ENCODE results near the gene LUC7L3. TPM values are rescaled to one million over a fixed set of nuclear protein-coding genes. Genes with fewer than 3 reads are reported as not detected.

The LUC7L3 gene
- total and polyA plus RNA-seq, 10 of the 15 experiments (the other 5 are each of a cell fraction or from before 2014, with no cell fraction given), result 51.3 to 176 (median 149) TPM

DNA sequence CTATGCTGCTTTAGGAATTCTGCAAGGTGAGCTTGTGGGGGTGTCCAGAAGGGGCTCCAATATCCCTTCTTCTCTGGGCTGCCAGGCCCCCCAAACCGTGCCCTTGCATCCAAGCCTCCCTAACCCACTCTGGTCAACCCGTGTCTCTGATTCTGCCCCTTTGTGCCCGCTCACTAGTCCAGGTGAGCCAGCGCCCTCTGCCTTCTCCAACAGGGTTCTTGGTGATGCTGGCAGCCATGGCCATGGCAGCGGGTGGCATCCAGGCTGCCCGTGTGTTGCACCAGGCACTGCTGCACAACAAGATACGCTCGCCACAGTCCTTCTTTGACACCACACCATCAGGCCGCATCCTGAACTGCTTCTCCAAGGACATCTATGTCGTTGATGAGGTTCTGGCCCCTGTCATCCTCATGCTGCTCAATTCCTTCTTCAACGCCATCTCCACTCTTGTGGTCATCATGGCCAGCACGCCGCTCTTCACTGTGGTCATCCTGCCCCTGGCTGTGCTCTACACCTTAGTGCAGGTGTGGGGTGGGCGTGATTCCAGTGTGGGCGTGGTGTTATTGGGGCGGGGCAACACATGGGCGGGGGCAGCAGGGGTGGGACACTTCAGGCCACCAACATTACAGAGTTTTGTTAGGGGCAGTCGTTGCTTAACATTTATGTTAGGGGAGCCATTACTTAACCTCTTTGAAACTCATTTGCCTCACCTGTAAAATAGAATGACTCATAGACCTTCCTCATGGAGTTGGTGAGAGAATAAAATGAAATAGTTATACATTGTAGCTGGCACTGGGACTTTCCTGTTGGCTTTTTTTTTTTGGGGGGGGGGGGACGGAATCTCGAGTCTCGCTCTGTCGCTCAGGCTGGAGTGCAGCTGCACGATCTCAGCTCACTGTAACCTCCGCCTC lies 43.1 kb upstream of the LUC7L3 start:
- POLR2A ChIA-PET, result interaction anchor here (0.6 kb wide), 1 partner anchor 26 kb away, joined by 3 read pairs; no protein-coding TSS in a partner anchor
- intact Hi-C loops (cut with micrococcal nuclease; ENCODE audit: unreplicated experiment) (no loop called here), in situ Hi-C loops (cut with MboI) (no loop called here)
- 49% methylated on average over 24 of the region's 24 CpGs for WGBS (ENCODE audit: insufficient coverage, insufficient replicate concordance, low lambda C conversion rate, missing lambda C conversion rate)
- Histone ChIP-seq H3K27me3 (replicated peaks in 1 of 2; ENCODE audit: control insufficient read depth in 2 of 2, insufficient read depth in 2 of 2, low read length in 1 of 2) (no peaks in the 10 kb centered on the region), H3K36me3 (ENCODE audit: control insufficient read depth in 2 of 2, insufficient read depth in 2 of 2, low read length in 1 of 2) (no peaks in the 10 kb centered on the region), H3K79me2 (ENCODE audit: control insufficient read depth, insufficient read depth, low read length) (no peaks in the 10 kb centered on the region), H4K20me1 (ENCODE audit: control insufficient read depth, insufficient read depth) (no peaks in the 10 kb centered on the region), H3K4me1 (ENCODE audit: control insufficient read depth, insufficient read depth, low read length) (no peaks in the 10 kb centered on the region), H3K9ac (ENCODE audit: control insufficient read depth, insufficient read depth, low read length) (no peak overlapping the region), H2AFZ (ENCODE audit: control insufficient read depth, low read depth, low read length) (no peak overlapping the region), H3K9me3 (replicated peaks; ENCODE audit: control insufficient read depth, insufficient read depth, low read length) (no peaks in the 10 kb centered on the region), H3K4me3 (no peak overlapping the region), H3K4me2 (ENCODE audit: control insufficient read depth, insufficient read depth) (no peak overlapping the region), H3K27ac (ENCODE audit: control insufficient read depth, insufficient read depth) (no peak overlapping the region)
- CTCF ChIA-PET, result interaction anchor here (1.0 kb wide), 1 partner anchor 48 kb away, joined by 3 read pairs; no protein-coding TSS in a partner anchor
- ATAC-seq (no peak), DNase-seq (ENCODE audit: low read depth, low spot score) (no peak), FAIRE-seq (no peak)
- no TSS peak for BruUV-seq (replicated peaks)
- RAD21 ChIA-PET (ENCODE audit: unreplicated experiment), result interaction anchor here (0.6 kb wide), 1 partner anchor 328 kb away, joined by 3 read pairs; no protein-coding TSS in a partner anchor
- TF ChIP-seq, protein P1, sequence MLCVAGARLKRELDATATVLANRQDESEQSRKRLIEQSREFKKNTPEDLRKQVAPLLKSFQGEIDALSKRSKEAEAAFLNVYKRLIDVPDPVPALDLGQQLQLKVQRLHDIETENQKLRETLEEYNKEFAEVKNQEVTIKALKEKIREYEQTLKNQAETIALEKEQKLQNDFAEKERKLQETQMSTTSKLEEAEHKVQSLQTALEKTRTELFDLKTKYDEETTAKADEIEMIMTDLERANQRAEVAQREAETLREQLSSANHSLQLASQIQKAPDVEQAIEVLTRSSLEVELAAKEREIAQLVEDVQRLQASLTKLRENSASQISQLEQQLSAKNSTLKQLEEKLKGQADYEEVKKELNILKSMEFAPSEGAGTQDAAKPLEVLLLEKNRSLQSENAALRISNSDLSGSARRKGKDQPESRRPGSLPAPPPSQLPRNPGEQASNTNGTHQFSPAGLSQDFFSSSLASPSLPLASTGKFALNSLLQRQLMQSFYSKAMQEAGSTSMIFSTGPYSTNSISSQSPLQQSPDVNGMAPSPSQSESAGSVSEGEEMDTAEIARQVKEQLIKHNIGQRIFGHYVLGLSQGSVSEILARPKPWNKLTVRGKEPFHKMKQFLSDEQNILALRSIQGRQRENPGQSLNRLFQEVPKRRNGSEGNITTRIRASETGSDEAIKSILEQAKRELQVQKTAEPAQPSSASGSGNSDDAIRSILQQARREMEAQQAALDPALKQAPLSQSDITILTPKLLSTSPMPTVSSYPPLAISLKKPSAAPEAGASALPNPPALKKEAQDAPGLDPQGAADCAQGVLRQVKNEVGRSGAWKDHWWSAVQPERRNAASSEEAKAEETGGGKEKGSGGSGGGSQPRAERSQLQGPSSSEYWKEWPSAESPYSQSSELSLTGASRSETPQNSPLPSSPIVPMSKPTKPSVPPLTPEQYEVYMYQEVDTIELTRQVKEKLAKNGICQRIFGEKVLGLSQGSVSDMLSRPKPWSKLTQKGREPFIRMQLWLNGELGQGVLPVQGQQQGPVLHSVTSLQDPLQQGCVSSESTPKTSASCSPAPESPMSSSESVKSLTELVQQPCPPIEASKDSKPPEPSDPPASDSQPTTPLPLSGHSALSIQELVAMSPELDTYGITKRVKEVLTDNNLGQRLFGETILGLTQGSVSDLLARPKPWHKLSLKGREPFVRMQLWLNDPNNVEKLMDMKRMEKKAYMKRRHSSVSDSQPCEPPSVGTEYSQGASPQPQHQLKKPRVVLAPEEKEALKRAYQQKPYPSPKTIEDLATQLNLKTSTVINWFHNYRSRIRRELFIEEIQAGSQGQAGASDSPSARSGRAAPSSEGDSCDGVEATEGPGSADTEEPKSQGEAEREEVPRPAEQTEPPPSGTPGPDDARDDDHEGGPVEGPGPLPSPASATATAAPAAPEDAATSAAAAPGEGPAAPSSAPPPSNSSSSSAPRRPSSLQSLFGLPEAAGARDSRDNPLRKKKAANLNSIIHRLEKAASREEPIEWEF (IDR thresholded peaks at IDR 0.05; ENCODE audit: insufficient replicate concordance, low read depth, low read length), result no peak
- TF ChIP-seq, protein P2, sequence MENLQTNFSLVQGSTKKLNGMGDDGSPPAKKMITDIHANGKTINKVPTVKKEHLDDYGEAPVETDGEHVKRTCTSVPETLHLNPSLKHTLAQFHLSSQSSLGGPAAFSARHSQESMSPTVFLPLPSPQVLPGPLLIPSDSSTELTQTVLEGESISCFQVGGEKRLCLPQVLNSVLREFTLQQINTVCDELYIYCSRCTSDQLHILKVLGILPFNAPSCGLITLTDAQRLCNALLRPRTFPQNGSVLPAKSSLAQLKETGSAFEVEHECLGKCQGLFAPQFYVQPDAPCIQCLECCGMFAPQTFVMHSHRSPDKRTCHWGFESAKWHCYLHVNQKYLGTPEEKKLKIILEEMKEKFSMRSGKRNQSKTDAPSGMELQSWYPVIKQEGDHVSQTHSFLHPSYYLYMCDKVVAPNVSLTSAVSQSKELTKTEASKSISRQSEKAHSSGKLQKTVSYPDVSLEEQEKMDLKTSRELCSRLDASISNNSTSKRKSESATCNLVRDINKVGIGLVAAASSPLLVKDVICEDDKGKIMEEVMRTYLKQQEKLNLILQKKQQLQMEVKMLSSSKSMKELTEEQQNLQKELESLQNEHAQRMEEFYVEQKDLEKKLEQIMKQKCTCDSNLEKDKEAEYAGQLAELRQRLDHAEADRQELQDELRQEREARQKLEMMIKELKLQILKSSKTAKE (IDR thresholded peaks at IDR 0.05; ENCODE audit: low read depth, poor library complexity, severe bottlenecking), result no peak
- TF ChIP-seq CBFB (IDR thresholded peaks at IDR 0.05; ENCODE audit: low read depth), result no peak
- TF ChIP-seq CHD2 (IDR thresholded peaks at IDR 0.05; ENCODE audit: borderline replicate concordance, low read depth, low read length), result no peak
- TF ChIP-seq, protein P3, sequence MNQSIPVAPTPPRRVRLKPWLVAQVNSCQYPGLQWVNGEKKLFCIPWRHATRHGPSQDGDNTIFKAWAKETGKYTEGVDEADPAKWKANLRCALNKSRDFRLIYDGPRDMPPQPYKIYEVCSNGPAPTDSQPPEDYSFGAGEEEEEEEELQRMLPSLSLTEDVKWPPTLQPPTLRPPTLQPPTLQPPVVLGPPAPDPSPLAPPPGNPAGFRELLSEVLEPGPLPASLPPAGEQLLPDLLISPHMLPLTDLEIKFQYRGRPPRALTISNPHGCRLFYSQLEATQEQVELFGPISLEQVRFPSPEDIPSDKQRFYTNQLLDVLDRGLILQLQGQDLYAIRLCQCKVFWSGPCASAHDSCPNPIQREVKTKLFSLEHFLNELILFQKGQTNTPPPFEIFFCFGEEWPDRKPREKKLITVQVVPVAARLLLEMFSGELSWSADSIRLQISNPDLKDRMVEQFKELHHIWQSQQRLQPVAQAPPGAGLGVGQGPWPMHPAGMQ (IDR thresholded peaks at IDR 0.05; ENCODE audit: borderline replicate concordance), result no peak
- TF ChIP-seq, protein P4, sequence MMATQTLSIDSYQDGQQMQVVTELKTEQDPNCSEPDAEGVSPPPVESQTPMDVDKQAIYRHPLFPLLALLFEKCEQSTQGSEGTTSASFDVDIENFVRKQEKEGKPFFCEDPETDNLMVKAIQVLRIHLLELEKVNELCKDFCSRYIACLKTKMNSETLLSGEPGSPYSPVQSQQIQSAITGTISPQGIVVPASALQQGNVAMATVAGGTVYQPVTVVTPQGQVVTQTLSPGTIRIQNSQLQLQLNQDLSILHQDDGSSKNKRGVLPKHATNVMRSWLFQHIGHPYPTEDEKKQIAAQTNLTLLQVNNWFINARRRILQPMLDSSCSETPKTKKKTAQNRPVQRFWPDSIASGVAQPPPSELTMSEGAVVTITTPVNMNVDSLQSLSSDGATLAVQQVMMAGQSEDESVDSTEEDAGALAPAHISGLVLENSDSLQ (IDR thresholded peaks at IDR 0.05), result no peak
- no peak for TF ChIP-seq RAD21 (IDR thresholded peaks at IDR 0.05; ENCODE audit: insufficient read depth, low read depth, low read length)
- TF ChIP-seq BACH1 (IDR thresholded peaks at IDR 0.05; ENCODE audit: borderline replicate concordance), result no peak
- SMC1A ChIA-PET (ENCODE audit: uncharacterized antibody, unreplicated experiment), result no interaction called here

Measured in GM12878 (cell line).